ENCODE results near the gene PUSL1. TPM values are rescaled to one million over a fixed set of nuclear protein-coding genes. Genes with fewer than 3 reads are reported as not detected.
A peak's percentile ranks its signal among the peaks of the same experiment; 100 is the strongest.

The PUSL1 gene
- total and polyA plus RNA-seq, 2 of the 13 experiments (the other 11 are each of a cell fraction or from before 2014, with no cell fraction given) = 8.3 to 22.2 TPM

- TF ChIP-seq PRDM4 (CRISPR knock-in tag; IDR thresholded peaks at IDR 0.05; ENCODE audit: borderline replicate concordance) (no peak), KIAA2018 (CRISPR knock-in tag; IDR thresholded peaks at IDR 0.05; ENCODE audit: borderline replicate concordance) (0 out of 2 replicates have a peak, but pooled peaks have one; percentile 33), ZBTB1 (CRISPR knock-in tag; IDR thresholded peaks at IDR 0.05; ENCODE audit: borderline replicate concordance) (no peak), KDM4B (CRISPR knock-in tag; IDR thresholded peaks at IDR 0.05) (no peak), STAG1 (CRISPR knock-in tag; IDR thresholded peaks at IDR 0.05) (no peak), ZMYM3 (CRISPR knock-in tag; IDR thresholded peaks at IDR 0.05) (peak; percentile 99), SMC3 (IDR thresholded peaks at IDR 0.05; ENCODE audit: low read length) (no peak), SRSF4 (IDR thresholded peaks at IDR 0.05; ENCODE audit: low read depth, low read length, poor library complexity, severe bottlenecking) (no peak), ZNF138 (CRISPR knock-in tag; IDR thresholded peaks at IDR 0.05; ENCODE audit: low read depth) (no peak; the same call in 1 of the 2 replicates), ZNF451 (CRISPR knock-in tag; IDR thresholded peaks at IDR 0.05) (no peak), E2F5 (CRISPR knock-in tag; conservative IDR thresholded peaks at IDR 0.05) (no peak), ZNF652 (CRISPR knock-in tag; IDR thresholded peaks at IDR 0.05; ENCODE audit: borderline replicate concordance, low read depth) (no peak), ZNF256 (CRISPR knock-in tag; conservative IDR thresholded peaks at IDR 0.05) (no peak), KAT7 (CRISPR knock-in tag; IDR thresholded peaks at IDR 0.05; ENCODE audit: borderline replicate concordance) (no peak)
- TF ChIP-seq, protein P1, sequence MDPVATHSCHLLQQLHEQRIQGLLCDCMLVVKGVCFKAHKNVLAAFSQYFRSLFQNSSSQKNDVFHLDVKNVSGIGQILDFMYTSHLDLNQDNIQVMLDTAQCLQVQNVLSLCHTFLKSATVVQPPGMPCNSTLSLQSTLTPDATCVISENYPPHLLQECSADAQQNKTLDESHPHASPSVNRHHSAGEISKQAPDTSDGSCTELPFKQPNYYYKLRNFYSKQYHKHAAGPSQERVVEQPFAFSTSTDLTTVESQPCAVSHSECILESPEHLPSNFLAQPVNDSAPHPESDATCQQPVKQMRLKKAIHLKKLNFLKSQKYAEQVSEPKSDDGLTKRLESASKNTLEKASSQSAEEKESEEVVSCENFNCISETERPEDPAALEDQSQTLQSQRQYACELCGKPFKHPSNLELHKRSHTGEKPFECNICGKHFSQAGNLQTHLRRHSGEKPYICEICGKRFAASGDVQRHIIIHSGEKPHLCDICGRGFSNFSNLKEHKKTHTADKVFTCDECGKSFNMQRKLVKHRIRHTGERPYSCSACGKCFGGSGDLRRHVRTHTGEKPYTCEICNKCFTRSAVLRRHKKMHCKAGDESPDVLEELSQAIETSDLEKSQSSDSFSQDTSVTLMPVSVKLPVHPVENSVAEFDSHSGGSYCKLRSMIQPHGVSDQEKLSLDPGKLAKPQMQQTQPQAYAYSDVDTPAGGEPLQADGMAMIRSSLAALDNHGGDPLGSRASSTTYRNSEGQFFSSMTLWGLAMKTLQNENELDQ (CRISPR knock-in tag; IDR thresholded peaks at IDR 0.05; ENCODE audit: borderline replicate concordance) = no peak
These were observed 26.7 kb upstream of the PUSL1 start (continued) for GRCh38 chr1:1281533-1282321.

Data from HepG2 (cell line).